HG03097 (cell line): ENCODE results near the gene ZNFX1.
A peak's percentile ranks its signal among the peaks of the same experiment; 100 is the strongest.
"Not testable (repeated sequence)": the region's sequence is repeated elsewhere in the genome, so short reads cannot be mapped to it uniquely, and the experiment has no call there.

Source experiments
- ATAC-seq: cut with Tn5 transposase; IDR thresholded peaks from one replicate; pipeline ENCODE4 v1.9.1; 2021; ENCODE audit not compliant: unreplicated experiment, low FRiP score

Gene ZNFX1

DNA sequence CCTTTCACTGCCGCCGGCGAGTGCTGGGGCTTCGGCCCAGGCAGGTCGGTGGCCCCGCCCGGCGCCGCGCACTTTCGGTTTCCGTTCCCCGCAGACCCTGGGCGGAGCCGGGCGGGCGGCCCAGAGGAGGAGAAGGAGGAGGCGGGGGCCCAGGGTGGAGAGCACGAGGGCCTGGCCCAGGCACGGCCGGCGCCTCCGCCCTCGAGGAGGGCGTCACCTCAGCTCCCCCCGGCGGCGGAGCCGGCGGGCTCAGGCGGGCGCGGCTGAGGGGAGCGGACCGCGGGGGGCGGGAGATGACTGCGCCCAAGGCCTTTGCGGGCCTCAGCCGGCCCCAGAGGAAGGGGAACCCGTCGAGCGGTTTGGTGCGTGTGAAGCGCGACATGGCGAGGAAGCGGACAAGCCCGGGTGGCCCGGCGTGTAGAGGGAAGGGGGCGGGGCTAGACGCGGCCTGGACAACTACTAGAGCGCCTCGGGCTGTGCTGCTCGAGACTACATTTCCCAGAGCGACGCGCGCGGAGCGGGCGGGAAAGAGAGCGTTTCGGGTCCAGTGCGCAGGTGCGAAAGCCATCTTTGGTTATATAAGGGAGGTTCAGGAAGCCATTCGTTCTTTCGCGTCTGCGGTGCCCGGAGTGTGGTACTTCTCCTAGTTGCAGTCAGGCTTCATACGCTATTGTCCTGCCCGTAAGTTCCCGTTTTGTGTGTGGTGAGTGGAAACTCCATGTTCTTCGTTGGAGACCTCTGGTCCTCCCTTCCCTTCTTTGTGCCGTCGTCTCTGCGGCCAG is at the start of gene ZNFX1:
Gene ZNFX1, minus strand, starts transcription at position 22 of the 782 bp plus-strand sequence. CDS start 2,218 bp downstream, outside the sequence.
- peak; percentile 80 for ATAC-seq

GRCh38 chr20:49326026-49326425 is 48.2 kb upstream of the ZNFX1 start:
- ATAC-seq, result no peak

GRCh38 chr20:49324306-49324705 is 46.4 kb upstream of the ZNFX1 start:
- no peak for ATAC-seq

DNA sequence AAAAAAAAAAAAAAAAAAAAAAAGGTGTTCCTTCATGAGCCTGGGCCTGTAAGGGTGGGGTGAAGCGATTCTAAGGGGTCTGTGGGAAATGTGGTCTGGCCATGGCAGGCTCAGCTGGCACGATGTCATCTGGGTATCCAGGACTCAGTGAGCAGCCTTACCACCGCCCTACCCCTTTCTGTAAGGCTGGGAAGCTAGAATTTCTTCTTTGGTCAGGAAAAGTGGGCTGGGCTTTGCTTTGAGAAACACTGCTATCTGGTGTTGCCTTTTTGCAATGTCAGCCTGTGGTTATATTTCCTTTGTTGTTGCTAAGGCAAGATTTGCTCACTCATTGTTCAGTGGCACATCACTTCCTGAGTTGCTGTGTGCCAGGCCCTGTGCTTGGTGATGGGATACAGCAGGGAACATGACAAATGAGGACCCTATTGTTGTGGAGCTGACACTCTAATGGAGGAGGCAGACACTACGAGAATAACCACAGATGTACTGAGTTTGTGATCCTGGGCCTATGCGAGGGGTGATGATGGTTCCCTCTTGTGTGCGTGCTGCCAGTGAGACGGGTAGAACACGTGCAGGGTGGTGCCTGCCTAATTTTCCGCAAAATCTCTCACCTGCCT is 45.9 kb upstream of the ZNFX1 start:
- no peak for ATAC-seq

DNA sequence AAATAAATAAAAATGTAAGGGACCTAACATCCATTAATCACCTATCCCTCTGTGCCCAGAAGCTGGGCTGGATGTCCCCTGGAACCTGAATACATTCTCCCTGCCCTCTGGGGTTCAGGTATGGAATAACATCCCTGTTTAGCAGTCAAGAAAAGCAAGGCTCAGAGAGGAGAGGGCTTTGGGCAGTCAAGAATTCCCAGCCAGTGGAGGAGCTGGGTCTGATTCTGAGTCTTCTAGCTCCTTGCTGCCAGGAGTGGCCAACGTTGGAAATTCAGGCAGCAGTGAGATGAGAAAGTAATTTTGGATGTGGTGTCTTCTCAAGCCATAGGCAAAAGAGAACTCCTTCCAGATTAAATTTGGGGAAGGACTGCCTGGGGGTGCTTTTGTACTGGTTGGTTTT is 42.6 kb upstream of the ZNFX1 start:
- no peak for ATAC-seq

GRCh38 chr20:49319208-49319809 is 41.5 kb upstream of the ZNFX1 start:
- no peak for ATAC-seq

DNA sequence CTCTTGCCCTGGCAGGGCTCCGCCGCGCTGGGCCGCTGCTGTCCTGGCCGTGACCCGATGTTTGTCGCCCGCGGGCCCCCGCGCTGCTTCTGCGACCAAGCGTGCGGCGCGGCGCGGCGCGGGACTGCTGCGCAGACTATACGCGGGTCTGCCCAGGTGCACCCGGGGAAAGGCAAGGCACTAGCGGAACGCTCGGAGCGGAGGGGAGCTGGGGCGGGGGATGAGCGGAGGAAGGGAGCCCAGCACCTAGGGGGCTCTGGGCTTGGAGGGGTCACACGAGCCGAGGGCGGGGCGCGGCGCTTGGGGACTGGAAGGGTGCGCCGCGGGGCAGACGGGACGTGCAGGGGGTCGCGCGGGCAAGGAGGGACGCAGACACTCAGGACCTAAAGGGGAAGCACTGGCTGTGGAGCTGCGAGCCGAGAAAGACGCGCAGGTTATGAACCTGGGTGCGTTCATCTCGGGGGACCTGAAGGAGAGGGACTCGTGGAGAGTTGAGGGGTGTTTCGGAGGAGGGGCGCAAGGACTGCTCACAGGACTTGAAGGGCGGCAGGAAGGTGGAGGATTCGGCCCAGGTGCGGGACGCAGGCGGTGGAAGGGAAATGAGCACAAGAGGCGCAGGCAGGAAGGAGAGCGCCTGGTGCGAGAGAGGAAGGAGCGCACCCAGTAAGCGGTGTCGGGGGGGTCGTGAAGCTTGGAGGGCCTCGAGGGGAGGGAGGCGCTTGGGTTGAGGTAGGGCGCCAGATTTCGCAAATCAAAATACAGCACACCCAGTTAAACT is 40.8 kb upstream of the ZNFX1 start:
- no peak for ATAC-seq

GRCh38 chr20:49318091-49318429 is 40.2 kb upstream of the ZNFX1 start:
- no peak for ATAC-seq

- ATAC-seq, result no peak
These were observed 38.8 kb upstream of the ZNFX1 start for GRCh38 chr20:49316704-49317103.

DNA sequence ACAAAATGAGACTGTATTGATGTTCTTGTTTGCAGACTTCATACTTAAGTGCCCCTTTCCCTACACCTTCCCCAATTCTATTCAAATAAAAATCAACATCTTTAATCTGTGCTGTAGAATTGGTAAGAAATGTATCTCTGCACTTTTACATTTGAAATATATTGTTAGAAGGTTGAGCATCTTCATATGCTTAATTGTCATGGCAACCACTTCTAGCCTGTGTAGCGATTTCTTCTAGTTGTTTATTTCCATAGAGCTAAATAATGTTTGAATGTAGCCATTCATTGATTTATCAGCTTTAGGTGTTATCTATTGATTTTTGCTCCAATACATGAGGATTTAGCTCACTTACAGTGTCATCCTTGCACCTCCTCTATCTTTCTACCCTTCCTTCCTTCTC is 37.7 kb upstream of the ZNFX1 start:
- no peak for ATAC-seq

GRCh38 chr20:49314052-49314451 is 36.2 kb upstream of the ZNFX1 start:
- not testable (repeated sequence) for ATAC-seq

GRCh38 chr20:49313283-49313682 is 35.4 kb upstream of the ZNFX1 start:
- ATAC-seq, result no peak

DNA sequence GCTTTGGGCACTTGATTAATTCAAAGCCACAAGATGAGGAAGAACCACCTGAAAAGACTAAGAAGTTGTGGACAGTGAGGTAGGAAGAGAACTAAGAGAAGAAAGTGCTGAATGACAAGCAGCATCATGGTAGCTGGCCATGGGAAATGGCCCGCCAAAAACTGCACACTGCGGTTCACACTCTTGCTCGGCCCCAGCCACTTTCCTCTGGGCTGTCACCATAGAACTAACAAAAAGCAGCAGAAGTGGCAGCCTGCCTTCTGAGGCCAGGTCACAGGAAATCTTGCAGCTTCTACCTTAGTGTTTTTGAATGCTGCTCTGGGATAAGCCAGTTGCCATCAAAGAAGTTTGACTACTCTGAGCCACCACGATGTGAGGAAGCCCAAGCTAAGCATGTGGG is 34.8 kb upstream of the ZNFX1 start:
- ATAC-seq, result no peak

DNA sequence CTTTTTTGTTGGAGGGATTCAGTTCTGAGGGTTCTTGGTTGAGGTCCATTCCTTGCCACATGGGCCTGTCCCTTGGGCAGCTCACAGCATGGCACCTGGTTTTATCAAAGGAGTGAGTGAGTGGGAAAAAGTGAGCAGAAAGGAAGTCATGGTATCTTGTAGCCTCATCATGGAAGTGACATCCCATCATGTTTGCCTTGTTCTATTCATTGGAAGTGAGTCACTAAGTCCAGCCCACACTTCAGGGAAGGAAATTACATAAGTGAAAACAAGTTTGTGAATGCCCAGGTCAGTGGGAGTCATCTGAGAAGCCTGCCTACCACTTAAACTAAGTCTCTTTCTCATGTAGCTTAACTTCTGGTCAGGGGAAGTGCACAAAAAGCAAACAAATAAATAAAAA is 32.8 kb upstream of the ZNFX1 start:
- no peak for ATAC-seq

- ATAC-seq, result no peak
These were observed 31.0 kb upstream of the ZNFX1 start for GRCh38 chr20:49308875-49309274.

- no peak for ATAC-seq
These were observed 29.2 kb upstream of the ZNFX1 start for GRCh38 chr20:49306903-49307620.

DNA sequence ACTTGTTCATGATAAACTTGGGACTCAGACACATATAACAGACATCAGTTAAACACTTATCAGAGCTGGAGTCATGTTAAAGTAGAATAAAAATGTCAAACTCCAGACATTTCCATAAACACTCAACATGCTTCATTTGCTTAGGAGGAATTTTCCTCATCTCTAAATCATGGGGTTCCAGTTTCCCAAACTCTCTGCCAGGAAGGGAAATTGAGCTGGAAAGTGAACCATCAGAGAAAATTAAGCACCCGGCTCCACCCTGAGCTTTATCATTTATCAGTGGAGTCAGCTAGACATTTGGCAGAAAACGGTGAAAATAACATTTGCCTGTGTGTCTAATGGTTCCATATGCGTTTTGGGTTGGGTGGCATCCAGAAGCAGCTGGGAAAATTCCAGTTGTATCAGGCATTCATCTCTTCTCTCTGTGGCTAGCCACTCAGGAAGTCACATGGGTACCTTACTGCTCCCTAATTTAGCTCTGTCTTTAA is 25.3 kb upstream of the ZNFX1 start:
- ATAC-seq, result no peak

DNA sequence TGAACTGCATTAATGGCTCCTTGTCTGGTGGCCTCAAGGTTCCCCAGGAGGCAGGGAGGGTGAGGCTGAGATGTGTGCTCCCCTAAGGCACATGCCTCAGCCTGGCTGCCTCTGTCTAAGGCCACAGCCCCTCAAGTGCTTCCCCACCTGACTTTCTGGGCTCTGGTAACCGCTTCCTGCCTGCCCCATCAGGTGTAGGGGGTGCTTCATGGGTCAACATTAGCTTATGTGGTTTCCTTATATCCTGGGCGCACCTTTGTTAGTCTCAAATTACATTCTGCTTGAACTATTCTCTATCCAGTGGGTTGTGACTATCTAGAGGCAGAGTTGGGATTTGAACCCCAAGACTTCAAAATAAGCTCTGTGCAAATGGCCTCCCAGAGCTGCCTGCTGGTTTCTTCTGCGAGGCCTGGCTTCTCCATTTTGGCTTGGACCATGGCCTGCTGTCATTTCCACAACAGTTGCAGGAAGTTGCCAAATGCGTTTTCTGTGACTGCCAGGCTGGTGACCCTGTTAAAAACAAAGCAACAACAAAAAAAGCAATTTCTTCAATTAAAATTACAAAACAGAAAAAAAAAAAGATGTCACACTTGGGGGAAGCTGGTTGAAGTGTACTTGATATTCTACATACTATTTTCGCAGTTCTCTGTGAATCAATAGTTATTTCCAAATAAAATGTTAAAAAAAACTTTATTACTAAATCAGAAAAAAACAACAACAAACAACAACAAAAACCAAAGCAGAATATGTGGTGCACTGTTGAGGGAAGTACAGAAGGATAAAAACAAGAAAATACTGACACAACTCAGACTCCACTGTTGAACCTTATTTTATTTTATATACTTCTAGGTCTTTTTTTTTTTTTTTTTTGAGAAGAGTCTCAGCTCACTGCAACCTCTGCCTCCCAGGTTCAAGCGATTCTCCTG is 20.0 kb upstream of the ZNFX1 start:
- ATAC-seq, result no peak

- ATAC-seq, result not testable (repeated sequence)
These were observed 16.3 kb upstream of the ZNFX1 start for GRCh38 chr20:49294002-49294654.
